GM21825 (cell line): Measurements from ENCODE around the gene TBRG1.
A peak's percentile ranks its signal among the peaks of the same experiment; 100 is the strongest.

Experiments used
- ATAC-seq: cut with Tn5 transposase; IDR thresholded peaks from one replicate; pipeline ENCODE4 v1.9.1; 2021; ENCODE audit warnings: mild to moderate bottlenecking, moderate library complexity; ENCODE audit not compliant: unreplicated experiment

Gene TBRG1

DNA sequence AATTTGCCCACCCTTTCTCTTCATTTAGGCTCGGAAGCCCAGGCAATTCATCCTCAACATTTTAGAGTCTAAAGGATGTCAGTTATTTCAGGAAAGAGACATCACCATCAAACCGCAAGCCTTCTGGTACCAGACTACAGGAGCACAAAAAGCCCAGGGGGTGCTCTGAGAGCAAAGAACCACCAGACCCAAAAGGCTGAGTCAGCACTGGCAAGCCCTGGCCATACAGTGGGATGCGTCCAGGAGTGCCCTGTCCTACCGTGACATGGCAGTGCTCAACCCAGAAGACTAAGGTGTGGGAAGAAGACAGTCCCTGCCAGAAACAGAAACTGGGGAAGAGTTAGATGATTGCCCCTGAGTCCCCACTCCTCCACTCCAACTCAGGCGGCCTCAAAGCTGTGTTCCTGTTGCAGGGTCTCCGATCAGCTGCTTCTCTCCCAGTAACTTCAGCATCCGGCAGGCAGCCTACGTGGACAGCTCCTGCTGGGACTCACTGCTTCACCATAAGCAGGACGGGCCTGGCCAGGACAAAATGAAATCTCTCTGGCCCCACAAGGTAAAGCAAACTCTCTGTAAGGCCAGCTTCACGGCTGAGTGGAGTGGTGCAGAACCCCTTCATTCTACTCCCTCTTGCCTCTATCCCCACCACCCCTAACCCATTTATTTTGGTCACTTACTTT lies 10.0 kb upstream of the TBRG1 start:
- ATAC-seq = no peak

DNA sequence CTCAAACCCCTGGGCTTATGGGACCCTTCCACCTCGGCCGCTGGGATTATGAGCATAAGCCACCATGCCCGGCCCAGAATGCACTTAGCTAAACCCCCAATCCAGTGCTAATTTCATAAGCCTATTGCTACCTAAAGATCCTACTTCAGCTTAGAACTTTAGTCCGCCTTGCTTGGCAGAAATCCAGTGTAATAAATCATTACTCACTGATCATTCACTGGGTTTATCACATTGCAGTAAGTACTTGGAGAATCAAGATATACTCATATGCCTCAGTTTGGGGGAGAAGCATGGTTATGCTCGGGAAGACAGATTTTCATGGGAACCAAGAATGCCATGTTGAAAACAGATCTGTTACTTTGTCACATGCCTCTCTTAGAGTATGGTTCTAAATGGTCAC lies 3.8 kb upstream of the TBRG1 start:
- no peak for ATAC-seq

DNA sequence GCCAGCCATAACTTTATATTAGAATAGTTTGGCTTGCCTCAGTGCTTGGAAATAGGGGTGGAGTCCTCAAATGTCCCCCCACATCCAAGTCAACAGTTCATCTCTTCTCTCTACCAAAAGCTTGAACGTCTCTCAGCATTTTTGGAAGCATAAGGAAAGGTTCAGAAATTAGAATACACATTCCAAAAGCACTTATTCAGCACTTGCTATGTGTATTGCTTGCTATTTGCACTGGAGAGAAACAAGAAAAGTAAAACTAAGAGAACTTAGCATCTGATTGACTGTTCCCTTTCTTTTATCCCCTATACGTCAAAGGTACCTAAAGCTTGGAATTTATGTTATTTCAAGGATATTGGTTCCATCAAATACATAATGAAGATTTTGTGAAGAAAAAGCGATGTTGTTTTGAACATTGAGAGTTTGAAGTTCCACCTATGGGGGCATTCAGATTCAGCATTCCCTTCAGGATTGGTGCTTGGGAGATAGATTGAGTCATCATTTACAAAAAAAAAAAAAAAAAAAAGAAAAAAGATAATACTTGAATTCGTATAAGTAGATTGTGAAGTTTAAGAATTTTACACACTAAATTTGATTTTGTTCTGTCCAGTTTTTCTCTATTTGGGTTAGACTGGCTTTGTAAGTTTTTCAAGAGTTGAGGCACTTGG lies 1.3 kb downstream of the TBRG1 start:
- no peak for ATAC-seq

DNA sequence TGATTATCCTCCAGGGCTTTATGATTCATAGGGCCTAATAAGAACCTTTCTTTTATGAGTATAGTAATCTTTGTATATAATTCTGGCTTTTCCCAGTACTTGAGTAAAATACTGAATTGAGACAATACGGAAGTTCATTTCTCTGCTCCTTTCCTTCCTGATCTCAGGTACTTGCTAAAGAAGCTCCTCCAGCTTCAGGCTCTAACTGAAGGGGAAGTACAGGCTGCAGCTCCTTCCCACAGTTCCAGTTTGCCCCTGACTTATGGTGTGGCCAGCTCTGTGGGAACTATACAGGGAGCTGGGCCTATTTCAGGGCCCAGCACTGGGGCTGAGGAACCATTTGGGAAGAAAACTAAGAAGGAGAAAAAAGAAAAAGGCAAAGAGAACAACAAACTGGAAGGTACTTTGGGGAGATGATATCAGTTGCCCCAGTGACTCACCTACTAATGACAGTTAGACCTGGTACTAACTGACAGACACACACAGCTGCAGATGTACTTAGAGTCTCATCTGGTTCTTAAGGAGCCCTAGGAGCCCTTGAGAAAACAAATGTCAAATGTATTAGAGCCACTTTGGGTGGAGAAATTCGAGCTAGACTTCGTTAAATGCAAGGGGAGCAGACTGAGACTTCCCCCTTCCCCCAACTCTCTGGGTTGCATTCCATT lies 3.0 kb downstream of the TBRG1 start:
- ATAC-seq = no peak

DNA sequence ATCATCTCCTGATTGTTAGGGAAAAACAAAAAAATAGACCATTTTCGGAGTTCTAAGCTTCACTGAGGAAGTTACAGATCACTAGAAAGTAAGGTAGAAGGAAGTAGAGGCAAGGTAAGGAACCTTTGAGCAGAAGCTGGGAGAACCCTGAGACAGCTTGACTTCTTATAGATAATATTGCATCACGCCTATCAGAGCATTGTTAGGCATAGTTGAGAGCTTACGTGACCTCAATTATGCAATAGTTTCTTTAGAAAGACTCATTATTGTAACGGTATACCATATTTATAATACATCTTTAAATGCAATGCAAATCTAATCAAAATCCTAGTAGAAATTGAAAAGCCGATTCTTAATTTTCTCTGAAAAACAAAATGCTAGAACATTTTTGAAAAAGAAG lies 4.9 kb downstream of the TBRG1 start:
- ATAC-seq = no peak

DNA sequence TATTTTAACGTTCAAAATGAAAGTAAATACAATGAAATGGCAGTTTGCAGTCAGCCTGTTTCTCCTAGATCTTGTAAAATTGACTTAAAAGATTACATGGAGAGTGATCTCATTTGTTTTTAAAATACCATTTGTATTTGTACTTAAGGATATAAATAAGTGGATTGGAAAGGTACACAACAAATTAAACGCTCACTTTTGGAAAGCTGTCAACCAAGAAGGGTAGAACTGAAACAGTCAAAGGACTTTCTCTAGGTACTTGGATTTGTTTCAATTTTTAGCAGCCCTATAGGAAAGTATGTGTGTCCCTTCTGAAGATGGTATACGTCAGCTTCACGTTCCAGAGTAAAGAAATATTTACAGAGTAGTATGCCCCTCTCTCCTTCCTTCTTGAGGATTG lies 7.3 kb downstream of the TBRG1 start:
- no peak for ATAC-seq

DNA sequence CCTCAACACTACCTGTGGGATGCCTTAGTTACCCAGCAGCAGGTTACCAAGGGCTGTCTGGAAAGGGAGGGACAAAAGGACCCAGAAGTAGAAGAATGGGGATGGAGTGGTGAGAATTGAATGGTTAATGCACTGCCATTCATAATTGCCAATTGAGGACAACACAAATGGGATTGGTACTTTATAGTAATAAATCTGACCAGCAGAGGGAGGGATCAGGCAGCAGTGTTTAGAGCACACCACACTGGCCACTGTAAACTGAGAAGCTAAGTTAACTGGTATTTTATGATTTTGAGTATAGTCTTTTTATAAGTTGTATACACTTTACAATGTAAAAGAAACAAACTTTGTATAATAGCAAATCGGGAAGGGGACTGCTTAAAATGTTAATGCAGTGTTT lies 10.7 kb downstream of the TBRG1 start:
- no peak for ATAC-seq

DNA sequence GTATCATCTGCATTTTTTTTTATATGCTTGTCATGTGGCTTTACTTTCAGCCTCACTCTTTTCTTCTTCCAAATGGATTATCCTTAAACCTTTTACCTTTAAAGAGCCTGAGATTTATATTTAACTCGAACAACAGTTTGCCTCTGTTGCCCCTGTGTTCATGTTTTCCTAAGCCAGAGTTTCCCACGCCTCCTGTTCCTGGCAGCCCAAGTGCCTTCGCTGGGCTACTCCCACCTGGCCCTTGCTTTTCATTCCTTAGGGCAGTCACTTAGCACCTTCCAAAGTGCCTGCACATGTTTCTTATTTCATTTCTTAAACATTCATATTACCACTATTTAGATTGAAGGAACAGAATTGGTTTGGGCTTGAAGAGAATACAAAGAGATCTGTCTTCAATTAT lies 13.3 kb downstream of the TBRG1 start:
- no peak for ATAC-seq

DNA sequence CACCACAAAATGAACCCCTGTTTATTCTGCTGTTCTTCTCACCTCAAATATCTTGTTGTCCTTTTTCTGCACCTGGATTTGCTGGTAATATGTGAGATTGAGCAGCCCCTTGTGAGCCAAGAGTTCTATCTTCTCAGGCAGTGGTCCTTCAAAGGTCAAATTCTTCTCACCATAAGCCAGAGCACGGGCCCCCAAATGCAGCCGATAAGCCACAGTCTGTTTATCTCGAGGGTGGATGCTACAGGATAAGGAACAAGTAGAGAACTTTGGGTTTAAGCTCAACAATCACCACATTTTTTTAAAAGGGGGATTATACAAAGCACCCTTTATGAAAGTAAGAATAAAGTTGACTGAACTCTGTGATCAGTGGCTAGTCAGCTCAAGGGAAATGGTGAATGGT lies 15.8 kb downstream of the TBRG1 start:
- no peak for ATAC-seq

DNA sequence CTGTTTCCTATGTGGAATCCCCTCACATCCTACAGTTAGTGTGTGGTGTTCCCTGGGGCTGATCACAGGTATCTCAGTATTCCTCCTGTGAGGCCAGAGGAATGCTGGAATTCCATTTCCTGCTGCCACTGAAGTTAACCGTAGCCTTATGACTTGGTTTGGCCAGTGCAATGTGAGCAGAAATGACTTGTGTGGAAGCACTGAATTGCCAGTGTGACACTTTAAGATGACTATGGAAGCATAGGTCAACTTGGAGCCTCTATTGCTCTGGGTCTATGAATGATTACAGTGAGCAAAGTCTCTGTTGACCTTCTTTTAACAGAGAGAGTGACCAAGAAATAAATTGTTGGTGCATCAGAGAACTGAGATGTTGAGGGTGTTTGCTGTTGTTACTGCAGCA lies 16.5 kb downstream of the TBRG1 start:
- no peak for ATAC-seq

DNA sequence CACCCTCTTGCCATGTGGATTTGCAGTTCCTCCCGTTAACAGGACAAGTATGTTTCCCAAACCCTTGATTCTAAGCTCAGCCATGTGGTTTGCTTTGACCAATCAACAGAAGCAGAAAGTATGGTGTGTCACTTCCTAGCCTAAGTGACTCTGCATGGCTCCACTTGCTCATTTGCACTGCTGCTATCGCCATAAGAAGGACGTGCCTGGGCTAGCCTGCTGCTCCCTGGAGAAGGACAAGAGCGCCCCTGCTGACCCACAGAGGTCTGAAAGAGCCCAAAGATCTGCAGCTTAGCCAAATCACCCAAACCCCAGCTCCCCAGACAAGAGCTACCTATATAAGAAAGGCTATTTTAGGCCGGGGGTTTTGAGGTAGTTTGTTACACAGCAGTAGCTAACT lies 18.0 kb downstream of the TBRG1 start:
- no peak for ATAC-seq

DNA sequence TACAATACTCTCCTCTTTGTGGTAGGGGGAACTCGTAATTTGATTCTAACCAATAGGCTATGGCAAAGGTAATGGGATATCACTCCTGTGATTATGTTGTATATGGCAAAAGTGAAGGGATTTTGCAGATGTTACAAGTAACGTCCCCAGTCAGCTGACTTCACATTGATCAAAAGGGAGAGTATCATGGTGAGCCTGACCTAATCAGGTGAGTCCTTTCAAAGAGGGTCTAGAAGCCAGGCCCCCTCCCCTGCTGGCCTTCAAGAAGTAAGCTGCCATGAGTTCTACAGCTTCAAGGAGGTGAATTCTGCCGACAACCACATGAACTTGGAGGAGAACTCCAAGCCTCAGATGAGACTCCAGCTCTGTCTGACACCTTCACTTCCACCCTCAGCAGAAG lies 20.0 kb downstream of the TBRG1 start:
- ATAC-seq = no peak

DNA sequence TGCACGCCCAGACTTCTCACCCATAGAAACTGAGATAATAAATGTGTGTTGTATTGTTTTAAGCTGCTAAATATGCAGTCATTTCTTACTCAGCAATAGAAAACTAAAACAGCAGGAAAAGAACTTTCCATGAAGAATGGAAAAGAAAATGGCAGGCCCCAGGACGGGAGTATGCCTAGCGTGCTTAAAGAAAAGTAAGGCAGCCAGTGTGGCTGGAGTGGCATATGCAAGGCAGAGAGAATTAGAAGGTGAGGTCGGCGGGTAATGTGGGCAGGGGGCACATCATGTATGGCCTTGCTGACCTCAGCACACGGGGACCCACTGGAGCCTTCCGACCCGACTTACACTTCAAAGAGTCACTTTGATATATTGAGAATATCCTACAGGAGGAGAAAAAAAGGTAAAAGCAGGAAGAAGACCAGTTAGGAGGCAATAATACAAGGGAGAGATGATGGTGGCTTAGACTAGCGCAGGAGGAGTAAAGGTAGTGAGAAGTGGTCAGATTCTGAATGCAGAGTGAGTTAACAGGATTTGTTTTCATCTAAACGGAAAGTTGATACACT lies 20.5 kb downstream of the TBRG1 start:
- ATAC-seq = no peak

DNA sequence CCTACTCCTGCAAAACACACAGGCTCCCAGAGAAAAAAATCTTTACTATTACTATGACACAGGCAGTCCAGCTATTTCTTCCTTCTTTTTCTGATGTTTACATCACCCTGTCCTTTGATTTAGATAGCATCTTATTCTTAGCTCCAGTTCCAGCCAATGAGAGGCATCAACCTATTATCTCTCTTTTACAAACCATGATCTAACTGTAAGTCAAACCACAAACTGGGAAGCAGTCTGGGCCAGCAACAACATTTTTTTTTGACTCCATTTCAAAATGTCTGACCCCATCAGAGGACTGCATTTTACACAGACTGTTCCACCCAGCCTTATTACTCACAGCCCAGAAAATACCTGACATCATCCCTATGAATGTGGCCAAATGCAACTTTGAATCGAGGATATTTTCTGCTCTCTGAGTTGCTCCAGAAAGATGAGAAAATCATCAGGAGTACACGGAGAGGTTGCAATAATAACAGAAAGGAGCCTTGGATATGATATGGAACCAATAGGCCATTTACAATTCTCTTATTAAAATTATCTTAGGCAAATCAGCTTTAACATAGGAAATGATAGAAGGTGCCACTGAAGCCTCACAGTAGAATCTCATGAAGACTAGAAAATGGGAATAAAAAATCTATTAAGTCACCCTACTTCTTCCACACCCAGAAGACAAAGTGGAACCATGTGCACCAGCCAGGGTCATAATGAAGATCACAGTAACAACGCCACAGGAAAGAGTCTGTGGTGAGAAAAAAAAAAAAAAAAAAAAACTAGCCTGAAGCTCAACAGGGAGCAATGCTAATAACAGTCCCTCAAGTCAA lies 21.2 kb downstream of the TBRG1 start:
- ATAC-seq = no peak

DNA sequence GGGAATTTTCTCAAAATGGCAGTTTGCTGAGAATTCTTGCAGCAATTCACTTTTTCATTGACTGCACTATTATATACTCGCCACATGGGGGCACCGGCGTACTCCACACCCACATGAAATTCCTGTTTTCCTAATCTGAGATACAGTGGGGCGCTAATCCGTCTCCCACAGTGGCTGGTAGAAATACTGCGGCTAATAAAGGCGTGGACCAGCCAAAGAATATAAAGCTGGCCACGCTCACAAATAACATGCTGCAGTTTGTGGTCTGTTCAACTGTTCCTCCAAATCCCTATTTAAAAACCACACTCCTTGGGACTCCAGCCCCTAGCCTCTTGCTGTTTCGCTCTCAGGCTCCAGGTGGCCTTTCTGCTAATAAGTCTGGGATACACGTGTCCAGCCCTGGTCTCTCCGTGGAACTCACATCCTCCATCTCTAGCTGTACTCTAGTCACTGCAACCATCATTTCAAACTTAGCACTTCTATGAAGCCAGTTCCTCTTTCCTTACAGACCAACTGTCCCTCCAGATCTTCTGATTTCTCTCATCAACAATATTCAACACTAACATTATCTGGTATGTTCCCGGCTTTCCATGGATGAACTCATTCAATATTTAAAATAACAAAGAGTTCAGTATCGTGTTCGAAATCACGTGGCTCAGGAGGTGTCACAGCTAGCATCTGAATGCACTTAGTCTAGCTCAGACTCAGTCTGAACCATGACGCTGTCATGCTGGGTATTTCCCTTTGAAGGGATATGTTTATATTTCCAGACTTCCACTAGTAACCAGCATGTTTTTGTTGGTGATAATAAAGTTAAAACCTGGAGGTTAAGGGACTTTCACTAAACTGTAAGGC lies 22.0 kb downstream of the TBRG1 start:
- ATAC-seq = peak; percentile 69

DNA sequence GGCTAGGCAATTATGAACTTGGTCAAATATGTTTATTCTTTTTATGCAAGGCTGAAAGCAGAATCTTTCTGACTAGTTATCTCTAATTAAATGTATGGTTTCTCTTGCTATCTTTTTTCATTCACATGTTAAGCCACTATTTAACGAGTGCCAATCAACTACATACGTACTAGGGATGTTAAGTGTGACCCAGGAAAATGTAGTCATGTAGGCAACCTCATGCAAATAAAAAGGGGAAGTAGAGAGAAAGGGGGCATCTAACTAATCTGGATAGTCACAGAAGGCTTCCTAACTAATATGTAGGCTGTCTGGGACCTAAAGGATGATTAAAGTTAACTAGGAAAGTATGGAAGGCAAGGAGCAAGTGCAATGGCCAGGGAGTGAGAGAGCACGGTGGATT lies 23.5 kb downstream of the TBRG1 start:
- no peak for ATAC-seq

DNA sequence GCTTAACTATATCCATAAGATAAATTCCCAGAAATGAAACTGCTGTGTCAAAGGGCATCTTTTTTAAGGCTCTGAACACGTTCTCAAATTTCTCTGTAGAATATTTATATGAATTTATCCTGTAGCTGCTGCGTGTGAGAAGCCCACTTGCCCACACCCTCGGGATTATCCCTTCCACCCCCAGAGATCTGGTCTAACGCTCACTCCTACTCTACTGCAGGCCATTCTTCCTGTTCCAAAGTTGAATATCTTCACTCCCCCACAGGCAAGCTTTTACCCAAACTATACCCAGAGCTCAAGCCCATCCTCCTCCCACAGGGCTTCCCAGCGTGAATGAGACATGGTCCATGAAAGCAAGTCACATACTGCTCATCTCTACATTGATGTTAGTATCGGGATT lies 25.9 kb downstream of the TBRG1 start:
- ATAC-seq = no peak

DNA sequence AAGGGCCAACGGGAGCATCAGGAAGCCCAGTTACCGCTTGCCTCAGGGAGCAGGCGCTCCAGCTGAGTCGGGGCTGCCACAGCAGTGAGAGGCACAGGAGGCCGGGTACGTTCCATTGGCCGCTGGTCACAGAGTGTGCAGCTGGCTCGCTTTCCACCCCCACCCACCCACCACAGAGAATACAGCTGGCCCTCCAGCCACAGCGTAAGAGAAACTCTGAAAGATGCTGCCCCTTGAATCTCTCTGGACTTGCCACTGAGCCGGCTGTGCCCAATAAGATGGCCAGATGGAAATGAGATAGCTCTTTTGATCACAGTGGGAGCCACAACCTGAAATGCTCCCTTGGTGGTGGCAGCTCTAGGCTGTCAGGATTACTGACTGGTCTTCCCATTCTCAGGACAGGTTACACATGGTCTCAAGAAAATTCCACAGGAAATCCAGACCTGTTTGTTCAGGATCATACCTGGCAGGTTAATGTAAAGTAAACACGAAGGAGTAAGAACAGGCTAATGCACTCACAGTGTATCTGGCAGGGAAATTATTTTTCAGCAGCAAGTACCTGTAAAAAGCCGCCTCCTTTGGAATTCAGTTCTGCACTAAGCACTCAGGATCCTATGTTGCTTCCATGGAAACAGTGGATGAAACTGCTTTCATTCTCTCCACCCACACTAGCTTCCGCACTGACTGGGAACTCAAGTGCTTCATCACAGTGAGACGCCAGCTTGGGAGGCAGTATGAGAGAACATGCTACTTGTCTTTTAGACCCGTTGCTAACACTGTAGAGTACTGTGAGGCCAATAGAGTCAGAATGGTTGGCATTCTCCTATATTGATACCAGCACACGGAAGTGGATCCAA lies 34.3 kb downstream of the TBRG1 start:
- ATAC-seq = no peak

DNA sequence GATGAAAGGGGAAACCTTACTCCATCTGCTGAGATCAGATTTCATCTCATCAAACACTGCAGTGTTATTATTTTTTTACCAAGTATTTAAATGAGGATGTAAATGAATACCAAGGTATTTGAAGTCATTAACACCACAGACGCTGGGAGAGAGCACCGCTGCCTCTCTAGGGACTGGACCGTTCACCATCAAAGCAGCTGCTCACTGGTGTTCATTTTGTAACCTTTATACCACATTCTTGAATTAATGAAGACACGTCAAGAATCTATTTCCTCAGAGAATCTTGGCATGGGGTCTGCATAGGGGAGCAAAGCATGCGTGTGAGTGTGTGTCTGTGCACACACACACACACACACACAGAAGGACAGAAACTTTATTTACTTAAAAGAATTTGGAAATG lies 35.2 kb downstream of the TBRG1 start:
- no peak for ATAC-seq
